GM18526 (cell line): ENCODE measurements around the gene CRACDL.

ENCODE experiments used
- POLR2A ChIP-seq: IDR thresholded peaks from 3 replicates; pipeline ENCODE4 v1.6.1; 2011; ENCODE audit not compliant: insufficient read length; ENCODE audit errors: extremely low read depth

CRACDL gene

GRCh38 chr2:98903767-98904485, 32.1 kb downstream of the CRACDL start:
- no peak for TF ChIP-seq POLR2A

DNA sequence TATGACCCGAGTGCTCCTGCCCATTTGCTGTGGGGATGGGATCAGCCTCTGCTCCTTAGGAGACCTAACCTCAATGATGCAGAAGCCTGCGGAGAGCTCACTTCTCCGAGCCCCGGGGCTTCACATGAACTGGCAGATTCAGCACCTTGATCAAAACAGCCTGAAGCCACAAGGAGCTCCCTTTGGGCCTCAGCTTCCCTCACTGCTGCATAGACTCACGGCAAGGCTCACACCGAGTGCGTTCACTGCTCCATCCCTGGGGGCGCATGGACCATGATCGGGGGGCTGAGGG, 33.0 kb downstream of the CRACDL start:
- TF ChIP-seq POLR2A, result no peak

GRCh38 chr2:98902209-98903063, 33.6 kb downstream of the CRACDL start:
- TF ChIP-seq POLR2A, result no peak

DNA sequence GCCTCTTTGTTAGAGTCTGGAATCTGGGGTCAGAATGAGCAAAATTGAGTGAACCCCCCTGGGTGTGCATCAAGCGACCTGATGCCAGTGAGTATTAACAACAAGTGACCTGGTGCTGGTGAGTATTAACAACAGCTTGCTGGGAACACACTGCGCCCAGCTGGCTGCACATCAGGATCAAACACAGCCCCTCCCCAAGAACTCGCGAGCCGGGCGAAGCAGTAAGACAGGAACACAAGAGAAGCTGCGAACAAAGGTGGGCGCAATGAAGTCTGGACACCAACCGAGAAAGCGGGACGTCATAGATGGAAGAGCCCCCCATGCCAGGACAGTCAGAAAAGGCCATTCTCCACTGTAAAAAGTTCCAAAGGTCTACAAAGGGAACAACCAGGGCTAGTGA, 34.3 kb downstream of the CRACDL start:
- TF ChIP-seq POLR2A, result no peak

DNA sequence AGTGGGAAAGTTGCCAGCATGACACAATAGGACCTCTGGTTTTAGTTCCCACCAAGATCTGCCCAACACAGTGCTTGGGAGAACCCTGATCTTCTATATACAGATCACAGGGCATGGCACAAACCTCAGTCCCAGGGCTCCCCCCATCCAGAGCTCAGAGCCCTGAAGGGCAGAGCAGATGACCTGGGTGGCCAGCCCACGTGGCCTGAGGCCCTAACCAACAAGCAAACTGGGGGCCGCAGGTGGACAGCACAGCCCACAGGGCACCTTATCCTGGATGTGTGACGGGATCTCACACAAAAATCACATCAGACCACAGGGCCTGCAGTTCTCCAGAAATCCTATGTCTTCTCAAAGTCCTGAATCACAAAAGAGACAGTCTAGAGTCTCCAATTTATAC, 34.7 kb downstream of the CRACDL start:
- no peak for TF ChIP-seq POLR2A

DNA sequence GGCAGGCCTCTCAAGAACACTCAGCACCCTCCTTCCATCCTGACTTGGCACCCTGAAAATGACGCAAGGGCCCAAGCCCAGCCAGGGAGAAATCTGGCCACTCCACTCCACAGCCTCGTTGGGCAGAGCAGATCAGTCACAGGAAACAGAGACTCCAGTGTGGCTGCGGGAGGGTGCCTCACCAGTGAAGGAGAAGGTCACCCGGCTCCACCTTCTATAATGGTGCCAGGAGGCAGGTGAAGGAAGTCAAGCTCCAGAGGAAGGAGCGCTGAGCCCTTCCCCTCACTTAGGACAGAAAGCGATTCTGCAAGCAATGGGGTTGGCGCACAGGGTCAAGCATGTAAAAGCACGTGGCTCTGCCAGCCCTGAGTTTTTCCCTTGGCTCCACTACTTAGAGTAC, 35.3 kb downstream of the CRACDL start:
- no peak for TF ChIP-seq POLR2A

GRCh38 chr2:98899041-98899702, 36.9 kb downstream of the CRACDL start:
- TF ChIP-seq POLR2A, result no peak

GRCh38 chr2:98898423-98898841, 37.6 kb downstream of the CRACDL start:
- no peak for TF ChIP-seq POLR2A

DNA sequence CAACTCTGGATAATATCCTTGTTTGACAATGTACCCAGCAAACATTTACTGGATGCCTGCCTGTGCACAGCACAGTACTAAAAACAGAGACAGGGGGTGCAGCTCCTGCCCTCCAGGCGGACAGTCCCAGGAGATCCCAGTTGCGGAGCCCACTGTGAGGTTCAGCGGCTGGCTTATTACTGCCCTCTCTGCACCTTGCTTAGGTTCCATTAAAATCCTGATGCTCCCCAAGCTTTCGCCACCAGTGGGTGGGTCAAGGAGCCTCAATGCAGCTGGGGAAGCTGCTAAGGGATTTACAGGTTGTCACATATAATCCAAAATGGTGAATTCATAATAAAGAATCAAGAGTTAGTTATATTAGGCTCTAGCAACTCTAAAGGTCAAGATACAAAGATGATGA, 38.3 kb downstream of the CRACDL start:
- no peak for TF ChIP-seq POLR2A

DNA sequence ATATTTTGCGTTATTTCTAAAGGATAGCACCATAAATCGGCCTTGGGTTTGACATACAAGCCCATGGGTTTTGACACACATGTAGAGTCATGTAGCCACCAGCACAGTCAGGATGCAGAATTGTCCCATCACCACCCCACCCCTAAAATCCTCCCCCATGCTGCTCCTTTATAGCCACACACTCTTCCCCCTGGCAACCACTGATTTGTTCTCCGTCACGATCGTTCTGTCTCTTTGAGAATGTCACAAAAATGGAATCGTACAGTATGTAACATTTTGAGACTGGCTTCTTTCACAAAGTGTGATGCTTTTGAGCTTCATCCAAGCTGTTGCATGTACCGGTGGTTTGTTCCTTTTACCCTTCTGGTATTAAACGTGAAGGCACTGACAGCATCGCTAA, 39.1 kb downstream of the CRACDL start:
- no peak for TF ChIP-seq POLR2A

DNA sequence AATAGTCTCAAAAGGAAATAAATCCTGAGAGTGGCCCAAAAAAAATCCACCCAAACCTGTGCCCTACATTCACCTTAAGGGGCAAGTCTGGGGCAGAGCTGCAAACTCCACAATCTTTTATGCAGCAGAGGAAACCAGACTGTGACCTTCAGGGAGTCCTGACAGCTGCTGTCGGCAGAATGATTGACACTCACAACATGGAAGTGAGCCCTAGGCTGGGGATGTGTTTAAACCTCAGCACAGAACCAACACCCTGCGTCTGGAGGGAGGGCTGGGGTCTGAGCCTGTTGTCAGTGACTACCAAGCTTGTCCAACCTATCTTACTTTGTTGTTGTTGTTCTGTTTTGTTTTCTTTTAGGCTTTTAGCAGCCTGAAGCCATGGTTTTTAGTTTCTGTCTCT, 39.6 kb downstream of the CRACDL start:
- no peak for TF ChIP-seq POLR2A

DNA sequence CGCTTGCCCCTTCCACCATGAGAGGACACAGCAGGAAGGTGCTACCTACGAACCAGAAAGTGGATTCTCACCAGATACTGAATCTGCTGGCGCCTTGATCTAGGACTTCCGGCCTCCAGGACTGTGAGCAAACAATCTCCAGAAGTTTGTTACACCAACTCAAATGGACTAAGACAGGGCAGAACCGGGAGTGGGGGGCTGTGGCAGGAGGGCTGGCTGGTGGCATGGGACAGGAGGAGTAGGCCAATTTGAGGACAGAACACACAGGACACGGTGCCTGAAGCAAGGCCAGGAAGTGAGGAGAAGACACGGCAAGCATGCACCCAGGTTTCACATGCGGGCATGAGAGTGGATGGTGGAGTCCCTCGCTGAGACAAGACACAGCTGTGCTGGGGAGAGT, 40.1 kb downstream of the CRACDL start:
- no peak for TF ChIP-seq POLR2A

DNA sequence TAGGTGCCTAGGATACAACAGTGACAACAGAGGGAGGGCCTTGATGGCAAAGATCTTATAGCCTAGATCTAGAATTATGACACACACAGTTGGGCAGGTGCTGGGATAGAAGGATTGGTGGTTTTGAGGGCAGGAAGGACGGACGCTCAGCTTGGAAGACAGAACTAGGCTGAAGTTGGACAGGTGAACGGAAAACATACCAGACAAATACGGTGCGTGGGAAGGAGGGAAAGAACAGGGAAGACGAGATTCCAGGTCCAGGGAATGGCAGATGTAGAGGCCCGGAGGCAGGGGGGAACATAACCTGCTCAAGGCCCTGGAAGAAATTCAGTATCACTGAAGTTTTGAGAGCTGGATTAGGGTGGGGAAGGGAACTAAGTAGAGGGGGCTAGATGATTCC, 40.8 kb downstream of the CRACDL start:
- TF ChIP-seq POLR2A, result no peak

GRCh38 chr2:98894331-98895000, 41.6 kb downstream of the CRACDL start:
- no peak for TF ChIP-seq POLR2A

- TF ChIP-seq POLR2A, result no peak
Measured at GRCh38 chr2:98893911-98894321, 42.1 kb downstream of the CRACDL start.

DNA sequence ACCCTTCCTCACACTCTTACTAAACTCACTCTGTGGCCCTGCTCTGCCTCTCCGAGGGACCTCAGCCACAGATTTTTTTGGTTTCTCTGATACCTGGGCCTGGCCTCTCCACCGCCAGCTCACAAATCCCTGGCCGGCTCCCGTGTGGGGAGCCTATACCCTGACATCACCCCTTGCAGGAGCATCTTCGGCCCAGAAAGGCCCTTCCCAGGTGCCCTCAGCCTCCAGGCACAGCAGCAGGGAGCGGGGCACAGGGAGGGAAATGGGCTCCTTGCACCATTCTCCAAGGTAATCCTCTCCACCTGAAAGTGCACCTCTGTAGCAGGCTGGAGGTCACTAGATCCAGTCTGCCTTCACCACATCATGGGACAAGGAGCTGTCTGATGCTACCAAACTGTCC, 43.2 kb downstream of the CRACDL start:
- no peak for TF ChIP-seq POLR2A
